Psoas muscle (tissue), 8 donors: ENCODE data around the gene TIMM9. TPM values are rescaled to one million over a fixed set of nuclear protein-coding genes. Genes with fewer than 3 reads are reported as not detected.

ENCODE experiments used
- ATAC-seq, 4 donors: fragments of 200-7000 bp; cut with Tn5 transposase; one replicate each; pipeline ENCODE4 v1.9.1; 2020; ENCODE audit warnings: moderate library complexity in 3 of 4, mild to moderate bottlenecking in 2 of 4
- DNase-seq, 2 donors: peaks; one replicate each; pipeline ENCODE4 v3.0.0-alpha.2; 2020
- H3K27ac ChIP-seq: fragments of 200-600 bp; one replicate; pipeline ENCODE4 v1.8.0; 2022
- H3K27me3 ChIP-seq, 3 donors: fragments of 200-600 bp in 1 of 3; one replicate each; pipeline versions ENCODE4 v1.6.1 to v1.8.0; 2013 to 2022; ENCODE audit warnings: low read length in 2 of 3, mild to moderate bottlenecking in 2 of 3, moderate library complexity in 1 of 3; ENCODE audit not compliant: insufficient read depth in 3 of 3
- H3K36me3 ChIP-seq, 2 donors: fragments of 200-600 bp in 1 of 2; one replicate each; pipeline versions ENCODE4 v1.6.1 to v1.8.0; 2013 to 2022; ENCODE audit warnings: low read depth in 1 of 2, mild to moderate bottlenecking in 1 of 2, moderate library complexity in 1 of 2; ENCODE audit not compliant: insufficient read depth in 1 of 2
- H3K4me1 ChIP-seq: fragments of 200-600 bp; one replicate; pipeline ENCODE4 v1.8.0; 2022
- H3K4me3 ChIP-seq: fragments of 200-600 bp; one replicate; pipeline ENCODE4 v1.8.0; 2022; ENCODE audit warnings: mild to moderate bottlenecking
- H3K9me3 ChIP-seq: fragments of 200-600 bp; one replicate; pipeline ENCODE4 v1.8.0; 2022
- CTCF ChIP-seq: fragments of 200-600 bp; IDR thresholded peaks from one replicate; pipeline ENCODE4 v1.8.0; 2022; ENCODE audit warnings: antibody characterized with exemption
- WGBS, 3 donors: extraction: QIAGEN DNeasy Blood & Tissue Kit; methylation state at CpG; one replicate each; pipeline versions ENCODE4 v1.1.6 to v1.1.7; 2013; 5-methylcytosine and 5-hydroxymethylcytosine counted together
- intact Hi-C, 2 donors: fragments of 100-400 bp; cut with DNase I; formaldehyde crosslinking; loops; one replicate each; pipeline versions ENCODE4 v1.11.0 to v1.14.2; 2022
- polyA plus RNA-seq, 3 donors: library from polyadenylated mRNA; stranded (reverse); fragments of 200-250 nt; gene quantifications; one replicate each; pipeline ENCODE4 v1.2.3, GENCODE V29; 2013
- total RNA-seq, 4 donors: library from RNA; stranded (reverse); fragmentation: NEBNext Ultra II Directional in 2 of 4; extraction: Animal tissue kit (Norgen Biotek cat#: 25700) in 2 of 4; gene quantifications; one replicate each; pipeline versions ENCODE4 v1.2.1 to v1.2.4, GENCODE V29; 2021 to 2023
- donor health status: healthy with polysubstance abuse.
- donor health status: DM: no; HTN: no; CAD: no; lungs with moderate emphysema.
- donor health status: Bipolar disorder and iron deficiency.
- donor health status: healthy.
- donor health status: DM: yes; HTN: yes; CAD: no.
- donor health status: DM: no; HTN: no; CAD: no.
- donor health status: DM: no; HTN: no; CAD: no.
- donor health status: DM: yes; HTN: yes; CAD: no.

The TIMM9 gene
- total and polyA plus RNA-seq, 7 donors: 44.2 to 87.8 (median 52.2) TPM

DNA sequence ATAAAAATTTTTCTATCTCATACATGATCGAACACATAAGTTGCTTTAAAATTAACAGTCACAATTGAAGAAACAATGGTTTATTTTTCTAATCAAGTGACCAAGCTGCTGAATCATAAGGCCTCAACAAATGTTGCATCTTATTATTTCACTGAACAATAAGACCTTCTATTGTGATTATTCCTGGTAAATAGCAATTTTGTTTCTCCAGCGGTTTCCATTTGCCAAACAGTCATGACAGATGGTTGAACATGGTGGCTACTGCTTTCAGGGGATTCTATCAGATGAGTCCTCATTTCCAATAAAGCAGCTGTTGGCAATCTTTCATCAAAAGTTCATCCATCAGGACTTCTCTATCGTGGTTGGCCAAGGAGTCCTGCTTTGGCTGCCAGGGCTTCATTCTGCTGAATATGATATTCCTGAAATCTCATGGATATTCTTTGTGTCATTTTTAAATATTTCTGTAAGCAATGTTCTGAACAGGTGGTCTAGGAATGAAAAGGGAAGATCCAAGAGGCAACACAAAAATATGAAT is 18.6 kb downstream of the TIMM9 start:
- peaks cover 9 to 72% of the 10 kb centered on the region in 2 donors for H3K36me3 ChIP-seq
- DNase-seq: no peak
- ATAC-seq: no peak
- no peak for TF ChIP-seq CTCF
- H3K9me3 ChIP-seq: no peaks in the 10 kb centered on the region
- no peaks in the 10 kb centered on the region for H3K27me3 ChIP-seq
- no peak overlapping the region for H3K27ac ChIP-seq
- H3K4me1 ChIP-seq: no peaks in the 10 kb centered on the region
- no peak overlapping the region for H3K4me3 ChIP-seq
- intact Hi-C loops: no loop called here
- WGBS, 3 donors: 36 to 51% (median 37%) methylated on average over 3 of the region's 3 CpGs

DNA sequence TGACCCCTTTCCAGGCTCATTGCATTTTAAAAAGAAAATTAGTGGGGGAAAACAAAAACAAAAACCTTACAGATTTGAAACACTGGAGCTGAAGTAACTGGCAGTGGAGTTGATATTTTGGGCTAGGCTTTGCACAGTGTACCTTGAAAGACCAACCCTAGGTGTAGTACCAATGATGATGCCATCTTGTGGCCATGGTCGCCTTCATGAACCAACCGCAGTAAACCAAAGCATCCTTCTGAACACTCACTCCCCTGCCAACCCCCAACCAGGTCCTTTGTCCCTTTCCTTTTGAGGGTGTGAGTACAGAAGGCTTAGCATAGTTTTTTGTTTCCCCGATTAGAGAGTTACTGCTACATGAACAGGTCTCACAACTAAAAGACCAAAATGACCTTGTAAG is 25.7 kb downstream of the TIMM9 start:
- no peaks in the 10 kb centered on the region for H3K27me3 ChIP-seq
- intact Hi-C loops: no loop called here
- no peaks in the 10 kb centered on the region for H3K9me3 ChIP-seq
- 81 to 90% (median 85%) methylated on average over 3 of the region's 3 CpGs for WGBS, 3 donors
- no peak overlapping the region for H3K27ac ChIP-seq
- H3K4me1 ChIP-seq: no peaks in the 10 kb centered on the region
- H3K36me3 ChIP-seq: peaks cover 0 to 16% of the 10 kb centered on the region in 2 donors
- H3K4me3 ChIP-seq: no peak overlapping the region
- TF ChIP-seq CTCF: no peak
- ATAC-seq (no peak), DNase-seq (no peak)

- Histone ChIP-seq H3K4me1 (no peaks in the 10 kb centered on the region), H3K27me3 (no peaks in the 10 kb centered on the region), H3K4me3 (no peak overlapping the region), H3K27ac (no peak overlapping the region), H3K36me3 (peaks cover 0 to 9% of the 10 kb centered on the region in 2 donors), H3K9me3 (no peaks in the 10 kb centered on the region)
- no peak for DNase-seq
- ATAC-seq: no peak
- intact Hi-C loops: no loop called here
- no peak for TF ChIP-seq CTCF
- WGBS, 3 donors: 82 to 89% (median 85%) methylated on average over 3 of the region's 3 CpGs
These were observed 28.4 kb downstream of the TIMM9 start for GRCh38 chr14:58398895-58399294.

- DNase-seq (no peak), ATAC-seq (no peak)
- peaks cover 0 to 9% of the 10 kb centered on the region in 2 donors for H3K36me3 ChIP-seq
- intact Hi-C loops: no loop called here
- no peaks in the 10 kb centered on the region for H3K9me3 ChIP-seq
- H3K27me3 ChIP-seq: no peaks in the 10 kb centered on the region
- no peak for TF ChIP-seq CTCF
- H3K4me3 ChIP-seq: no peak overlapping the region
- H3K4me1 ChIP-seq: no peaks in the 10 kb centered on the region
- no peak overlapping the region for H3K27ac ChIP-seq
These were observed 28.8 kb downstream of the TIMM9 start for GRCh38 chr14:58398495-58398894.

GRCh38 chr14:58397156-58397555 is 30.2 kb downstream of the TIMM9 start:
- Histone ChIP-seq H3K27ac (no peak overlapping the region), H3K4me1 (no peaks in the 10 kb centered on the region), H3K9me3 (no peaks in the 10 kb centered on the region), H3K36me3 (peaks cover 0 to under 1% of the 10 kb centered on the region in 2 donors), H3K4me3 (no peak overlapping the region), H3K27me3 (no peaks in the 10 kb centered on the region)
- WGBS, 3 donors: 93 to 98% (median 94%) methylated on average over 6 of the region's 6 CpGs
- no peak for TF ChIP-seq CTCF
- intact Hi-C loops: no loop called here
- DNase-seq (no peak), ATAC-seq (no peak)
